Endothelial cell of umbilical vein (primary cell): ENCODE data around the gene ZYX. TPM values are rescaled to one million over a fixed set of nuclear protein-coding genes. Genes with fewer than 3 reads are reported as not detected.

Experiments
- BruUV-seq: library from RNA; stranded (reverse); fragments of 400-500 nt; replicated peaks from 2 replicates; lab custom pipeline; 2021; lab: Mats Ljungman, UMichigan
- CTCF ChIA-PET: fragments of 300-600, 350-600 bp; sonication (Branson Sonifier 250); formaldehyde crosslinking; loops from one replicate; lab custom pipeline; 2021; ENCODE audit warnings: antibody characterized with exemption, inconsistent platforms; lab: Charles Lee
- POLR2A ChIA-PET: fragments of 300-600, 350-600 bp; sonication (Branson Sonifier 250); formaldehyde crosslinking; loops from one replicate; lab custom pipeline; 2021; ENCODE audit warnings: antibody characterized with exemption, inconsistent platforms; lab: Charles Lee
- DNase-seq: peaks from one replicate; pipeline ENCODE4 v3.0.0-alpha.2; 2011; ENCODE audit warnings: low read depth, low spot score
- FAIRE-seq: peaks from 2 replicates; lab custom pipeline; 2011; peaks lifted over from hg19 to GRCh38; lab: Jason Lieb, UNC
- H2AFZ ChIP-seq: 2 replicates; pipeline ENCODE4 v1.6.0; 2012; ENCODE audit warnings: low read depth, low read length, control low read depth, inconsistent platforms
- H3K27ac ChIP-seq: 2 replicates; pipeline ENCODE4 v1.5.1; 2011; ENCODE audit warnings: low read depth, mild to moderate bottlenecking, control low read depth, low read length, moderate library complexity; ENCODE audit not compliant: insufficient read depth
- H3K27me3 ChIP-seq, 2 experiments: 2 replicates each; pipeline versions ENCODE4 v1.6.0 to v1.6.1; 2011; ENCODE audit warnings: low read length in 2 of 2, mixed read lengths in 1 of 2; ENCODE audit not compliant: control insufficient read depth in 2 of 2, insufficient read depth in 2 of 2
- H3K36me3 ChIP-seq, 2 experiments: 2 replicates in 1 of 2; 3 replicates in 1 of 2; pipeline ENCODE4 v1.5.1; 2011; ENCODE audit warnings: low read length in 2 of 2, mild to moderate bottlenecking in 1 of 2, moderate library complexity in 1 of 2; ENCODE audit not compliant: control insufficient read depth in 2 of 2, insufficient read depth in 2 of 2; ENCODE audit errors: extremely low read depth in 1 of 2
- H3K4me1 ChIP-seq: 3 replicates; pipeline ENCODE4 v1.5.1; 2011; ENCODE audit warnings: mild to moderate bottlenecking, low read length; ENCODE audit not compliant: control insufficient read depth, insufficient read depth; ENCODE audit errors: extremely low read depth
- H3K4me2 ChIP-seq: 2 replicates; pipeline ENCODE4 v1.6.1; 2011; ENCODE audit warnings: low read length, control low read depth, mixed read lengths; ENCODE audit not compliant: insufficient read depth
- H3K4me3 ChIP-seq, 3 experiments: fragments of 200-600 bp in 1 of 3; sonication (generic), shearing (Covaris generic) in 1 of 3; replicated peaks in 1 of 3; 2 replicates each; pipeline ENCODE4 v1.5.1; 2011 to 2016; ENCODE audit warnings: control low read depth in 3 of 3, low read length in 3 of 3, mild to moderate bottlenecking in 2 of 3, inconsistent platforms in 1 of 3, low read depth in 1 of 3, moderate library complexity in 1 of 3; ENCODE audit not compliant: insufficient read depth in 1 of 3
- H3K79me2 ChIP-seq: 2 replicates; pipeline ENCODE4 v1.6.0; 2012; ENCODE audit warnings: low read length, inconsistent platforms; ENCODE audit not compliant: control insufficient read depth, insufficient read depth
- H3K9ac ChIP-seq: replicated peaks from 2 replicates; pipeline ENCODE3; 2011; ENCODE audit warnings: low read length, control low read depth; ENCODE audit not compliant: insufficient read depth; ENCODE audit errors: extremely low read depth
- H3K9me1 ChIP-seq: replicated peaks from 3 replicates; pipeline ENCODE4 v1.6.0; 2011; ENCODE audit warnings: mild to moderate bottlenecking, low read length; ENCODE audit not compliant: control insufficient read depth, insufficient read depth; ENCODE audit errors: extremely low read depth
- H3K9me3 ChIP-seq: replicated peaks from 2 replicates; pipeline ENCODE4 v1.5.1; 2012; ENCODE audit warnings: low read length, inconsistent platforms; ENCODE audit not compliant: control insufficient read depth, insufficient read depth
- H4K20me1 ChIP-seq: replicated peaks from 2 replicates; pipeline ENCODE3; 2011; ENCODE audit warnings: mild to moderate bottlenecking, low read length; ENCODE audit not compliant: control insufficient read depth, insufficient read depth; ENCODE audit errors: extremely low read depth
- EZH2 ChIP-seq: IDR thresholded peaks from 2 replicates; pipeline ENCODE4 v1.6.1; 2012; ENCODE audit warnings: borderline replicate concordance, low read depth, mild to moderate bottlenecking, moderate library complexity, low read length, inconsistent platforms; ENCODE audit not compliant: severe bottlenecking
- FOS ChIP-seq: IDR thresholded peaks from 2 replicates; pipeline ENCODE4 v1.6.1; 2011; ENCODE audit warnings: mild to moderate bottlenecking, low read length, moderate library complexity, borderline replicate concordance; ENCODE audit not compliant: insufficient read depth
- GATA2 ChIP-seq: IDR thresholded peaks from 2 replicates; pipeline ENCODE4 v1.7.0; 2011; ENCODE audit warnings: low read depth, mild to moderate bottlenecking, moderate library complexity, mixed read lengths, low read length; ENCODE audit not compliant: insufficient read length, insufficient read depth
- JUN ChIP-seq: IDR thresholded peaks from 2 replicates; pipeline ENCODE4 v1.6.1; 2011; ENCODE audit warnings: borderline replicate concordance, low read depth; ENCODE audit not compliant: insufficient read length, insufficient read depth
- MYC ChIP-seq: IDR thresholded peaks from one replicate; pipeline ENCODE4 v1.6.1; 2011; ENCODE audit warnings: mild to moderate bottlenecking, low read depth, low read length
- POLR2A ChIP-seq: IDR thresholded peaks from 2 replicates; pipeline ENCODE4 v1.6.1; 2012; ENCODE audit warnings: low read depth, mild to moderate bottlenecking, control low read depth, low read length
- POLR2AphosphoS5 ChIP-seq: IDR thresholded peaks from 2 replicates; pipeline ENCODE4 v1.6.1; 2012; ENCODE audit warnings: low read depth, mild to moderate bottlenecking, control low read depth, low read length, moderate library complexity; ENCODE audit not compliant: insufficient read depth
- dilution Hi-C: fragments of 300-500 bp; cut with MboI; formaldehyde crosslinking; loops from one replicate; pipeline ENCODE4 v1.15.0; 2019; ENCODE audit warnings: low sequenced_read_pairs; ENCODE audit not compliant: extremely low pct_ligation_motif_present
- intact Hi-C: fragments of 100-400 bp; cut with micrococcal nuclease; formaldehyde crosslinking; loops from one replicate; pipeline ENCODE4 v1.10.0; 2022
- polyA plus RNA-seq, 4 experiments: library from polyadenylated mRNA; depleted of rRNA in 3 of 4; stranded (reverse) in 3 of 4; unstranded in 1 of 4; fragments of >200 nt; gene quantifications; 2 replicates each; pipeline versions ENCODE4 v1.2.1 to v1.2.3, GENCODE V29; 2011 to 2012; ENCODE audit warnings: missing spikeins in 1 of 4
- total RNA-seq: library from RNA; stranded (reverse); gene quantifications from 2 replicates; pipeline ENCODE4 v1.2.3, GENCODE V29; 2021
- TF ChIP-seq, protein P1 (sequence below): IDR thresholded peaks from 2 replicates; pipeline ENCODE4 v1.6.1; 2011; ENCODE audit not compliant: insufficient read depth, insufficient read length
- TF ChIP-seq, protein P2 (sequence below), 2 donors: IDR thresholded peaks; 1 replicate in 1 of 2; 2 replicates in 1 of 2; pipeline ENCODE4 v1.5.1; 2011; ENCODE audit warnings: low read length in 2 of 2, mild to moderate bottlenecking in 2 of 2, moderate library complexity in 2 of 2, control low read depth in 1 of 2, inconsistent platforms in 1 of 2, low read depth in 1 of 2; ENCODE audit not compliant: insufficient read depth in 1 of 2; ENCODE audit errors: extremely low read depth in 1 of 2

ZYX gene
- total and polyA plus RNA-seq, 2 donors (not counting 3 experiments of a cell fraction or from before 2014, with no cell fraction given): 196 to 545 TPM

DNA sequence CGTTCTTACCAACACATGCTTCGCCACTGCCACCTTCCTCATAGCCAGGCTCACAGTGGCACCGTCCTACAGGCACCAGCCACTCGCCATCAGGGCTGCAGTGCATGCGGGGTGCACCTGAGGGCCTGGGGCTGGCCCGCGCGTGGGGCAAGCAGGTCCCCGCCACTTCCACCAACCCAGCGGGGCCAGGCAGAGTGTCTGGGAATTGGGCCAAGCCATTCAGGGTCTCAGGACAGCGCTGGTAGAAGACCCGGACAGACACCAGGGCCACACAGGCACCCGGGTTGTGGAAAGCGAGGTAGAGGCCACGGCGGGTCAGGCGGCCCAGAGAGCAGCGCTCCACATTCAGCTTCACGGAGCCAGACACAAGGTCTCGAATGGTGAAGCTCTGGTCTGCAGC, 18.5 kb downstream of the ZYX start:
- H3K4me1 ChIP-seq: peaks cover 15% of the 10 kb centered on the region
- H3K9me1 ChIP-seq: no peaks in the 10 kb centered on the region
- FAIRE-seq: no peak
- no peak overlapping the region for H3K9ac ChIP-seq
- H3K27me3 ChIP-seq: no peaks in the 10 kb centered on the region
- H4K20me1 ChIP-seq: no peaks in the 10 kb centered on the region
- no peak for DNase-seq
- no peak overlapping the region for H3K4me2 ChIP-seq
- H3K79me2 ChIP-seq: no peaks in the 10 kb centered on the region
- no peak overlapping the region for H2AFZ ChIP-seq
- H3K36me3 ChIP-seq: no peaks in the 10 kb centered on the region
- no peak overlapping the region for H3K4me3 ChIP-seq
- no peaks in the 10 kb centered on the region for H3K9me3 ChIP-seq
- TF ChIP-seq EZH2: no peak
- no peak for TF ChIP-seq GATA2
- no peak for TF ChIP-seq POLR2A
- TF ChIP-seq FOS: no peak
- TF ChIP-seq JUN: no peak
- TF ChIP-seq MYC: no peak
- TF ChIP-seq POLR2AphosphoS5: no peak
- TF ChIP-seq, protein P1, sequence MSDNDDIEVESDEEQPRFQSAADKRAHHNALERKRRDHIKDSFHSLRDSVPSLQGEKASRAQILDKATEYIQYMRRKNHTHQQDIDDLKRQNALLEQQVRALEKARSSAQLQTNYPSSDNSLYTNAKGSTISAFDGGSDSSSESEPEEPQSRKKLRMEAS: no peak
- TF ChIP-seq, protein P2, sequence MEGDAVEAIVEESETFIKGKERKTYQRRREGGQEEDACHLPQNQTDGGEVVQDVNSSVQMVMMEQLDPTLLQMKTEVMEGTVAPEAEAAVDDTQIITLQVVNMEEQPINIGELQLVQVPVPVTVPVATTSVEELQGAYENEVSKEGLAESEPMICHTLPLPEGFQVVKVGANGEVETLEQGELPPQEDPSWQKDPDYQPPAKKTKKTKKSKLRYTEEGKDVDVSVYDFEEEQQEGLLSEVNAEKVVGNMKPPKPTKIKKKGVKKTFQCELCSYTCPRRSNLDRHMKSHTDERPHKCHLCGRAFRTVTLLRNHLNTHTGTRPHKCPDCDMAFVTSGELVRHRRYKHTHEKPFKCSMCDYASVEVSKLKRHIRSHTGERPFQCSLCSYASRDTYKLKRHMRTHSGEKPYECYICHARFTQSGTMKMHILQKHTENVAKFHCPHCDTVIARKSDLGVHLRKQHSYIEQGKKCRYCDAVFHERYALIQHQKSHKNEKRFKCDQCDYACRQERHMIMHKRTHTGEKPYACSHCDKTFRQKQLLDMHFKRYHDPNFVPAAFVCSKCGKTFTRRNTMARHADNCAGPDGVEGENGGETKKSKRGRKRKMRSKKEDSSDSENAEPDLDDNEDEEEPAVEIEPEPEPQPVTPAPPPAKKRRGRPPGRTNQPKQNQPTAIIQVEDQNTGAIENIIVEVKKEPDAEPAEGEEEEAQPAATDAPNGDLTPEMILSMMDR (IDR thresholded peaks at IDR 0.05; ENCODE audit: extremely low read depth in 1 of 2, insufficient read depth in 1 of 2, low read depth in 1 of 2, low read length in 2 of 2): no peak
- BruUV-seq: no TSS peak
- no peak overlapping the region for H3K27ac ChIP-seq
- ChIA-PET POLR2A (no interaction called here), CTCF (no interaction called here)
- dilution Hi-C loops: loop anchor here (25.0 kb wide), 1 partner anchor 113 kb away; no protein-coding TSS in a partner anchor
- intact Hi-C loops: no loop called here
